MM.1S (cell line): ENCODE data around the gene CYGB.

ENCODE experiments used
- DNase-seq: peaks from one replicate; pipeline ENCODE4 v3.0.0-alpha.2; 2015
- H2AFZ ChIP-seq: fragments of 300-600 bp; sonication (generic); 2 replicates; pipeline ENCODE4 v1.6.0; 2016; ENCODE audit warnings: antibody characterized with exemption, low read length
- H3F3A ChIP-seq: fragments of 300-600 bp; sonication (generic); 2 replicates; pipeline ENCODE4 v1.6.1; 2016; ENCODE audit warnings: mild to moderate bottlenecking, antibody characterized with exemption, low read length, moderate library complexity, mixed read lengths; ENCODE audit not compliant: insufficient read depth
- H3K27ac ChIP-seq: fragments of 300-600 bp; sonication (generic); 2 replicates; pipeline ENCODE4 v1.5.1; 2016; ENCODE audit warnings: mild to moderate bottlenecking, low read length
- H3K27me3 ChIP-seq: fragments of 300-600 bp; sonication (generic); replicated peaks from 2 replicates; pipeline ENCODE4 v1.6.0; 2016; ENCODE audit warnings: low read length; ENCODE audit not compliant: insufficient read depth
- H3K36me3 ChIP-seq: fragments of 300-600 bp; sonication (generic); replicated peaks from 2 replicates; pipeline ENCODE4 v1.6.1; 2016; ENCODE audit warnings: mild to moderate bottlenecking, low read length, mixed read lengths; ENCODE audit not compliant: insufficient read depth
- H3K4me1 ChIP-seq: fragments of 300-600 bp; sonication (generic); 2 replicates; pipeline ENCODE4 v1.6.1; 2016; ENCODE audit warnings: low read length, mixed read lengths
- H3K4me2 ChIP-seq: fragments of 300-600 bp; sonication (generic); 2 replicates; pipeline ENCODE4 v1.6.0; 2016; ENCODE audit warnings: low read depth, low read length
- H3K4me3 ChIP-seq: fragments of 300-600 bp; sonication (generic); 2 replicates; pipeline ENCODE4 v1.5.1; 2016; ENCODE audit warnings: low read length, mixed read lengths
- H3K79me2 ChIP-seq: fragments of 300-600 bp; sonication (generic); 2 replicates; pipeline ENCODE4 v1.6.1; 2016; ENCODE audit warnings: mixed run types, low read length, mixed read lengths
- H3K9ac ChIP-seq: fragments of 300-600 bp; sonication (generic); 2 replicates; pipeline ENCODE4 v1.6.1; 2016; ENCODE audit warnings: low read length, mixed read lengths
- H3K9me2 ChIP-seq: fragments of 300-600 bp; sonication (generic); replicated peaks from 2 replicates; pipeline ENCODE4 v1.6.1; 2016; ENCODE audit warnings: mild to moderate bottlenecking, low read length, mixed read lengths; ENCODE audit not compliant: insufficient read depth
- H3K9me3 ChIP-seq: fragments of 300-600 bp; sonication (generic); replicated peaks from 2 replicates; pipeline ENCODE4 v1.6.1; 2016; ENCODE audit warnings: mild to moderate bottlenecking, low read length, mixed read lengths; ENCODE audit not compliant: insufficient read depth
- H4K20me1 ChIP-seq: fragments of 300-600 bp; sonication (generic); 2 replicates; pipeline ENCODE4 v1.6.1; 2016; ENCODE audit warnings: mild to moderate bottlenecking, low read length, moderate library complexity, mixed read lengths; ENCODE audit not compliant: insufficient read depth
- EZH2 ChIP-seq: fragments of 300-600 bp; sonication (generic); optimal IDR thresholded peaks from 2 replicates; pipeline ENCODE3; 2017; ENCODE audit warnings: low read depth, mild to moderate bottlenecking, antibody characterized with exemption, low read length, mixed read lengths
- EZH2phosphoT487 ChIP-seq: fragments of 300-600 bp; sonication (generic); IDR thresholded peaks from 2 replicates; pipeline ENCODE4 v1.6.1; 2018; ENCODE audit warnings: antibody characterized with exemption, low read length
- TF ChIP-seq, protein P1 (sequence below): fragments of 300-600 bp; sonication (generic); IDR thresholded peaks from 2 replicates; pipeline ENCODE4 v1.5.1; 2016; ENCODE audit warnings: antibody characterized with exemption, low read length, mixed read lengths

The CYGB gene

DNA sequence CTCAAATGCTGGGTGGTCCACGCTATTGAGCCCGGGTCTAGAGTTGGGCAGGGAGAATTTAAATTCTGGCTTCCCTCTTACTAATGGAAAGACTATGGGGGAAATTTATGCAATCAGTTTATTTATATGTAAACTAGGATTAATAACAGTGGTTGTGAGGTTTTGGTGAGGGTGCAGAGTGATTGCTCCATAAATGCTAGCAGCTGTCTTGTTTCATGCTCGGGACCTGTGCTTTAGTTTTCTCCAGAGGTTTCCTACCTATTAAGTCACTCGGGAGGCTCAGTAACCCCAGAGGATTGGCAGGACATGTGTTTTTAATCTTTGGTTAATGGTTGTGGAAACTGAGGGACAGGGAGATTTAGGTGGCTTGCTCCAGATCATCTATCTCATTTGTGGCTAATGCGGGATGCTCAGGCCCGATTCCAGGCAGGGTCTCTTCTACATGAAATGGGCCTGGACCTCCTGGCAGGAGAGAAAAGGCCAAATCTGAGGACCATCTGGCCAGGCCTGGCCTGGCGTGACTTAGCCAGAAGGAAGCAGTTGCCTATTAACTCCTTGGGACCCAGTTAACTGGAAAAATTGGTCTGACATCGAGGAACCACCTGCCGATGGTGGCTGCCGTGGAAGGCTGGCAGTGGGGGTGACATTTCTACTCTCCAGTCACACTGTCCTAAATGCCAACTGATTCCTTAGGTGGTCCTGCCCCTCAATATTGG, 4.4 kb upstream of the CYGB start:
- no peaks in the 10 kb centered on the region for H3K79me2 ChIP-seq
- no peak overlapping the region for H3K4me2 ChIP-seq
- H3K9ac ChIP-seq, result no peak overlapping the region
- TF ChIP-seq, protein P1, sequence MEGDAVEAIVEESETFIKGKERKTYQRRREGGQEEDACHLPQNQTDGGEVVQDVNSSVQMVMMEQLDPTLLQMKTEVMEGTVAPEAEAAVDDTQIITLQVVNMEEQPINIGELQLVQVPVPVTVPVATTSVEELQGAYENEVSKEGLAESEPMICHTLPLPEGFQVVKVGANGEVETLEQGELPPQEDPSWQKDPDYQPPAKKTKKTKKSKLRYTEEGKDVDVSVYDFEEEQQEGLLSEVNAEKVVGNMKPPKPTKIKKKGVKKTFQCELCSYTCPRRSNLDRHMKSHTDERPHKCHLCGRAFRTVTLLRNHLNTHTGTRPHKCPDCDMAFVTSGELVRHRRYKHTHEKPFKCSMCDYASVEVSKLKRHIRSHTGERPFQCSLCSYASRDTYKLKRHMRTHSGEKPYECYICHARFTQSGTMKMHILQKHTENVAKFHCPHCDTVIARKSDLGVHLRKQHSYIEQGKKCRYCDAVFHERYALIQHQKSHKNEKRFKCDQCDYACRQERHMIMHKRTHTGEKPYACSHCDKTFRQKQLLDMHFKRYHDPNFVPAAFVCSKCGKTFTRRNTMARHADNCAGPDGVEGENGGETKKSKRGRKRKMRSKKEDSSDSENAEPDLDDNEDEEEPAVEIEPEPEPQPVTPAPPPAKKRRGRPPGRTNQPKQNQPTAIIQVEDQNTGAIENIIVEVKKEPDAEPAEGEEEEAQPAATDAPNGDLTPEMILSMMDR, result no peak
- TF ChIP-seq EZH2phosphoT487 (no peak), EZH2 (no peak)
- peaks cover 73% of the 10 kb centered on the region for H3K27me3 ChIP-seq
- H3F3A ChIP-seq, result no peaks in the 10 kb centered on the region
- no peaks in the 10 kb centered on the region for H3K9me2 ChIP-seq
- no peak for DNase-seq
- H2AFZ ChIP-seq, result no peak overlapping the region
- no peaks in the 10 kb centered on the region for H3K36me3 ChIP-seq
- H4K20me1 ChIP-seq, result no peaks in the 10 kb centered on the region
- no peak overlapping the region for H3K4me3 ChIP-seq
- H3K9me3 ChIP-seq, result no peaks in the 10 kb centered on the region
- no peak overlapping the region for H3K27ac ChIP-seq
- no peaks in the 10 kb centered on the region for H3K4me1 ChIP-seq

DNA sequence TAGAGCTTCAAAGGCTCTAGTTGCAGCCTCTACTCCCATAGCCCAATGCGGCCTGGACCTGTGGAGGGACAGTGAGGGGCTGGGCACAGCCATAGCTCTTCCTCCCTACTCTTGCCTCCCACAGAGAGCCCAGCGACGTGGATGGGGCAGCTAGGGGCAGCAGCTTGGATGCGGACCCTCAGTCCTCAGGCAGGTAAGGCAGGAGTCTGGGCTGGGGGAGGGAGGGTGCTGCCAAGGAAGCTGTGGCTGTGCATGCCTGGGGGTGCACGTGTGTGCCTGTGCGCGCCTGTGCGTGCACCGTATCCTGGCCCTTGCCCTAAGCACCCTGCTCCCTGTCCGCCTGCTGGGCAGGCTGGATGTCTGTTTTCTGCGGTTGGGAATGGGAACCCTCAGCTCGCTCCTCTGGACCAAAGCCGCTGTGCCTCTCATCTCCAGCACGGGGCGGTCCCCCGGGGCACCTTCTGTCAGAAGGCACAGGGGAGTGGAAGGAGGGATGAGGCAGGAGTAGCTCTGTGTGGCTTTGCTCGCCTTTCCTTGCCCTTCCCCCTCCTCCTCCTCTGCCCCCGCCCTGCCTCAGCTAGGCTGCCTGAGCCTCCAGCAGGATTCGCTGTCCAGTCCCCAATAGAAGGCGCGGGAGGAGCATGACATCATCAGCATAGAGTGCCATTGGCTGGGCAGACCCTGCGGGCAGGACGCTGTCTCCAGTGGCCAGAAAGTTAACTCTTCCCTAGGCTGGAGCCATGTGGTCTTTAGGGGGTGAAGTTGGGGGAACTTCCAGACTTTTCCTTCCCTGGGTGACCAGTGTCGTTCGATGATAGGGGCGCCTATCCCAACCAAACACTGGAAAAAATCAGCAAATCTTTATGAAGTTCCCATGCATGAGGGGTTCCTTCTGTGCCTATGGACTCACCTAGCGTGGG, 3.1 kb upstream of the CYGB start:
- no peak overlapping the region for H3K9ac ChIP-seq
- peak overlapping the region; percentile 50 for H2AFZ ChIP-seq
- no peaks in the 10 kb centered on the region for H4K20me1 ChIP-seq
- TF ChIP-seq EZH2, result no peak
- TF ChIP-seq, protein P1, result no peak
- no peak for TF ChIP-seq EZH2phosphoT487
- peak overlapping the region; percentile 34 for H3K4me3 ChIP-seq
- H3K36me3 ChIP-seq, result no peaks in the 10 kb centered on the region
- H3K4me2 ChIP-seq, result peak overlapping the region; percentile 43
- no peaks in the 10 kb centered on the region for H3K9me3 ChIP-seq
- H3K27me3 ChIP-seq, result peaks cover 81% of the 10 kb centered on the region
- no peak overlapping the region for H3K27ac ChIP-seq
- H3K9me2 ChIP-seq, result no peaks in the 10 kb centered on the region
- peak; percentile 80 for DNase-seq
- no peaks in the 10 kb centered on the region for H3K4me1 ChIP-seq
- H3F3A ChIP-seq, result no peaks in the 10 kb centered on the region
- H3K79me2 ChIP-seq, result no peaks in the 10 kb centered on the region

DNA sequence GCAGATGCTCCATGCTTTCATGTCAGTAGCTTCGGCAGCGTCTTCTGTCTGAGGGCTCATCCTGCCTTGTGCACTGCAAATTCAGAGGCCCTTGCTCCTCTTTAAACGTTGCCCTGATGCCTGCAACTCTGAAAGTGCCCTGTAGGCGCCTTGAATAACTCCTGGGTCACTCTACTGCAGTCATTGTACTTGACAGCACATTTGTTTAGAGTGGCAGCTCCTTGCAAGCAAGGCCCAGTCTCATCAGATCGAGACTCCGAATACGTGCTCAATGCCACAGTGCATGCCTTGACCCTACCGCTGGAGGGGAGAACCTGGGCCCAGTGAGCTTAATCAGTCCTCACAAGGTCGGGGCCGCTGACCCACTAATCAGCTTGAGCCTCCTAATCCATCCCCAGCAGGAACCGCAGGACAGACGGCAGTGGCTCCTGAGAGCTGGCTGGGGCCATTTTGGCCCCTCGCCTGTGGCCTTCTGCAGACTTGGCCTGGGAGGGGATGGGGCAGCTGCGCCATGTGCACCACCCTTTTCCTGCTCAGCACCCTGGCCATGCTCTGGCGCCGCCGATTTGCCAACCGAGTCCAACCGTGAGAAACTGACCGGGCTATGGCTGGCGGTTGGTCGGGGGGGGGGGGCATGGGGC, 2.2 kb upstream of the CYGB start, which contains the start of gene PRCD:
Gene PRCD, plus strand, starts transcription at position 414 of the 641 bp plus-strand sequence. Its CDS starts 98 bp downstream, at position 512.
- Histone ChIP-seq H3K27me3 (peaks cover 83% of the 10 kb centered on the region), H4K20me1 (no peaks in the 10 kb centered on the region), H3F3A (no peaks in the 10 kb centered on the region), H3K36me3 (no peaks in the 10 kb centered on the region), H2AFZ (peak within 1 kb of the TSS; percentile 50), H3K4me2 (peak within 1 kb of the TSS; percentile 43), H3K9ac (no peak within 1 kb of the TSS), H3K4me1 (no peaks in the 10 kb centered on the region), H3K9me2 (no peaks in the 10 kb centered on the region), H3K27ac (no peak within 1 kb of the TSS), H3K79me2 (no peaks in the 10 kb centered on the region), H3K9me3 (no peaks in the 10 kb centered on the region), H3K4me3 (peak within 1 kb of the TSS; percentile 34)
- DNase-seq, result no peak
- no peak for TF ChIP-seq EZH2phosphoT487
- TF ChIP-seq EZH2, result no peak
- TF ChIP-seq, protein P1, result no peak
